A673 (cell line): ENCODE measurements around the gene SPECC1L. TPM values are rescaled to one million over a fixed set of nuclear protein-coding genes. Genes with fewer than 3 reads are reported as not detected.
A peak's percentile ranks its signal among the peaks of the same experiment; 100 is the strongest.
"Not testable (repeated sequence)": the region's sequence is repeated elsewhere in the genome, so short reads cannot be mapped to it uniquely, and the experiment has no call there.

Source experiments
- BruUV-seq: library from RNA; stranded (reverse); fragments of 400-500 nt; replicated peaks from 2 replicates; lab custom pipeline; 2021; lab: Mats Ljungman, UMichigan
- CTCF ChIA-PET: fragments of 300-600 bp; sonication (Branson Sonifier 250); formaldehyde crosslinking; loops from one replicate; lab custom pipeline; 2022; ENCODE audit warnings: antibody characterized with exemption; lab: Charles Lee
- POLR2A ChIA-PET: fragments of 300-600 bp; sonication (Branson Sonifier 250); formaldehyde crosslinking; loops from one replicate; lab custom pipeline; 2022; ENCODE audit warnings: antibody characterized with exemption; ENCODE audit not compliant: low non-redundant PET; lab: Charles Lee
- DNase-seq: peaks from one replicate; pipeline ENCODE4 v3.0.0-alpha.2; 2015; ENCODE audit warnings: low spot score
- H3K27ac ChIP-seq: fragments of 200-600 bp; sonication (generic); 2 replicates; pipeline ENCODE4 v1.5.1; 2016; ENCODE audit warnings: mixed run types, low read depth, mild to moderate bottlenecking, mixed read lengths, antibody characterized with exemption, low read length; ENCODE audit not compliant: poor library complexity, severe bottlenecking
- H3K27me3 ChIP-seq: fragments of 200-600 bp; sonication (generic); replicated peaks from 2 replicates; pipeline ENCODE4 v1.6.1; 2017; ENCODE audit warnings: mixed run types, low read depth, mild to moderate bottlenecking, mixed read lengths, antibody characterized with exemption, low read length; ENCODE audit not compliant: insufficient read depth, poor library complexity
- H3K36me3 ChIP-seq: fragments of 200-600 bp; sonication (generic); 2 replicates; pipeline ENCODE4 v1.6.1; 2016; ENCODE audit warnings: mixed run types, mild to moderate bottlenecking, mixed read lengths, antibody characterized with exemption, low read length; ENCODE audit not compliant: insufficient read depth, poor library complexity, severe bottlenecking
- H3K4me1 ChIP-seq: fragments of 200-600 bp; sonication (generic); 2 replicates; pipeline ENCODE4 v1.6.1; 2017; ENCODE audit warnings: mixed run types, mild to moderate bottlenecking, mixed read lengths, antibody characterized with exemption, low read length; ENCODE audit not compliant: insufficient read depth, poor library complexity, severe bottlenecking
- H3K4me3 ChIP-seq: fragments of 200-600 bp; sonication (generic); 2 replicates; pipeline ENCODE4 v1.5.1; 2016; ENCODE audit warnings: low read depth, mixed run types, mild to moderate bottlenecking, mixed read lengths, low read length; ENCODE audit not compliant: poor library complexity, severe bottlenecking
- H3K9me3 ChIP-seq: fragments of 200-600 bp; sonication (generic); 2 replicates; pipeline ENCODE4 v1.6.1; 2016; ENCODE audit warnings: mixed run types, low read depth, mild to moderate bottlenecking, mixed read lengths, antibody characterized with exemption, low read length; ENCODE audit not compliant: poor library complexity, severe bottlenecking
- CTCF ChIP-seq: fragments of 300-800, 200-600 bp; sonication (generic); conservative IDR thresholded peaks from 2 replicates; pipeline ENCODE4 v1.5.1; 2017; ENCODE audit warnings: low read depth, mild to moderate bottlenecking, antibody characterized with exemption, low read length, moderate library complexity, mixed read lengths
- EZH2 ChIP-seq: fragments of 200-600 bp; sonication (generic); IDR thresholded peaks from 2 replicates; pipeline ENCODE4 v1.6.1; 2017; ENCODE audit warnings: borderline replicate concordance, low read depth, mild to moderate bottlenecking, mixed read lengths, antibody characterized with exemption, low read length; ENCODE audit not compliant: poor library complexity, severe bottlenecking
- intact Hi-C: fragments of 100-400 bp; cut with micrococcal nuclease; formaldehyde crosslinking; loops from one replicate; pipeline ENCODE4 v1.10.0; 2022; ENCODE audit not compliant: unreplicated experiment
- total RNA-seq: library from RNA; stranded (reverse); gene quantifications from 2 replicates; pipeline ENCODE4 v1.2.3, GENCODE V29; 2021

The SPECC1L gene
- total RNA-seq, 1 experiment from 2014 or later: 56.7 TPM

- TF ChIP-seq EZH2: no peak
- no peak for TF ChIP-seq CTCF
- no peak overlapping the region for H3K4me3 ChIP-seq
- CTCF ChIA-PET: no interaction called here
- no peak for DNase-seq
- intact Hi-C loops: no loop called here
- POLR2A ChIA-PET: no interaction called here
- H3K27ac ChIP-seq: no peak overlapping the region
- no peaks in the 10 kb centered on the region for H3K27me3 ChIP-seq
- no TSS peak for BruUV-seq
- H3K9me3 ChIP-seq: no peaks in the 10 kb centered on the region
- H3K36me3 ChIP-seq: no peaks in the 10 kb centered on the region
- H3K4me1 ChIP-seq: no peaks in the 10 kb centered on the region
These were observed 4.9 kb upstream of the SPECC1L start for GRCh38 chr22:24265734-24266133.

GRCh38 chr22:24266495-24266894 lies 4.1 kb upstream of the SPECC1L start:
- H3K27ac ChIP-seq, H3K27me3 ChIP-seq, POLR2A ChIA-PET, intact Hi-C loops, H3K36me3 ChIP-seq, DNase-seq, BruUV-seq, H3K4me3 ChIP-seq, CTCF ChIA-PET, H3K9me3 ChIP-seq, H3K4me1 ChIP-seq: not testable (repeated sequence)

GRCh38 chr22:24271386-24271854 lies 789 bp downstream of the SPECC1L start:
- ChIA-PET CTCF (no interaction called here), POLR2A (no interaction called here)
- intact Hi-C loops: no loop called here
- no peak for DNase-seq
- Histone ChIP-seq H3K9me3 (no peaks in the 10 kb centered on the region), H3K4me1 (no peaks in the 10 kb centered on the region), H3K27me3 (no peaks in the 10 kb centered on the region), H3K27ac (peak overlapping the region; percentile 94), H3K36me3 (no peaks in the 10 kb centered on the region), H3K4me3 (peak overlapping the region; percentile 88)
- no peak for TF ChIP-seq CTCF
- TF ChIP-seq EZH2: no peak
- BruUV-seq: no TSS peak

GRCh38 chr22:24273031-24273430 lies 2.4 kb downstream of the SPECC1L start:
- BruUV-seq, H3K9me3 ChIP-seq, intact Hi-C loops, H3K4me3 ChIP-seq, H3K27ac ChIP-seq, H3K27me3 ChIP-seq, CTCF ChIA-PET, H3K36me3 ChIP-seq, DNase-seq, POLR2A ChIA-PET, H3K4me1 ChIP-seq: not testable (repeated sequence)

GRCh38 chr22:24273906-24274305 lies 3.3 kb downstream of the SPECC1L start:
- POLR2A ChIA-PET, H3K27me3 ChIP-seq, CTCF ChIA-PET, H3K4me3 ChIP-seq, BruUV-seq, H3K4me1 ChIP-seq, H3K36me3 ChIP-seq, H3K9me3 ChIP-seq, intact Hi-C loops, H3K27ac ChIP-seq, DNase-seq: not testable (repeated sequence)
